Adrenal gland (tissue), 5 donors: ENCODE measurements around the gene RAI14.

ENCODE experiments used
- CTCF ChIP-seq, 6 experiments: fragments of 450-650 bp in 4 of 6; fragments of 200-600 bp in 2 of 6; sonication (generic) in 1 of 6; IDR thresholded peaks; 1 replicate in 5 of 6; 2 replicates in 1 of 6; pipeline versions ENCODE4 v1.5.1 to v1.8.0; 2016 to 2021; ENCODE audit warnings: antibody characterized with exemption in 6 of 6, mild to moderate bottlenecking in 2 of 6, moderate library complexity in 1 of 6
- POLR2A ChIP-seq, 2 donors: fragments of 450-650 bp; IDR thresholded peaks; one replicate each; pipeline ENCODE4 v1.6.1; 2017; ENCODE audit warnings: antibody characterized with exemption in 2 of 2, mild to moderate bottlenecking in 2 of 2, moderate library complexity in 1 of 2
- donor health status: DM: no; HTN: no; CAD: no.

DNA sequence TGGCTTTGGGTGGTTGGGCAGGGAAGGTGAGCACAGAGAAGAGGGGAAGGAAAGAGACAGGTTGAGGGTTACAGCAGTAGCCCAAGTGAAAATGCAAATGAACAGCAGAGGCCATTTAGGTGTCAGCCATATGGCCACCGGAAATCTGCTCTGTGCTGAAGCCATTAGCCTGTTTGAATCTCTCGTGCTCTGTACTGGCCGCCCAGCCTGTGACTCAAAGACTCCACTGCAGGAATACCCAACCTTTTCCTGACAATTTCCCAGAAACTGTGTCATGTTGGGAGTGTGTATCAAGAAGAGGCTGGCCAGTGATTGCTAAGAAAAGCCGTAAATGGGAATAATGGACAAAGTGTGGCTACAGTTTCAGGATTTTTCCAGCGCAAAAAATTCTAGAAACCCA lies 35.9 kb upstream of the RAI14 start:
- TF ChIP-seq POLR2A (IDR thresholded peaks at IDR 0.05) (no peak), CTCF (IDR thresholded peaks at IDR 0.05) (no peak)
